NCI-H1930 (cell line): ENCODE measurements around the gene GPR146.

Experiments used
- DNase-seq, 2 experiments: peaks; one replicate each; lab custom pipeline; 2025; lab: John Stamatoyannopoulos, UW

Gene GPR146

DNA sequence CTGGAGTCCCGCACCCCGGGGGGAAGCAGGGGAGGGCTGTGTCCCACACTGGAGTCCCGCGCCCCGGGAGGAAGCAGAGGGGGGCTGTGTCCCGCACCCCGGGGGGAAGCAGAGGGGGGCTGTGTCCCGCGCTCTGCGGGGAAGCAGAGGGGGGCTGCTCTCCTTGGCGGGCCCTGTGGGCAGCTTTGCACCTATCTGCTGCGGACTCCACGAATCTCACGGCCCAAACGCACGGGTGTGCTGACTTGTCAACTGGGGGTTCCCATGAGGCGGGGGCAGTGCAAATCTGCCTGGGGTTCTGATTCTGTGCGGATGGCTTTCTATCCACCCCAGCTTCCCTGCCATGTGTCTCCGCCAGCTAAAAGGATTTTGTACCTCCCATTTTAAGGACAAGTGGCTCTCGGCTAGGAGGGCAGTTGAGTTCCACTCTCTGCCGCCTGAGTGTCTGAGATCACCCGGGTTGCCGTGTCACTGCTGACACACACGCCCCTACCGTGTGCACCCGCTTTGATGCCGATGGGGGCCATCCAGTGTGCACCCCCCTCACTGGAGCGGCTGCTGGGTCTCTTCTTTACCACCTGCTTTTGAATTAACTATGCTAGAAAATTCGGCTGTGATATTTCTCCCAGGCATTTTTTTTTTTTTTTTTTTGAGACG, 64.0 kb downstream of the GPR146 start:
- DNase-seq: no peak
